WERI-Rb-1 (cell line): Measurements from ENCODE around the gene RAD51B.

Source experiments
- DNase-seq: peaks from one replicate; pipeline ENCODE4 v3.0.0-alpha.2; 2020
- H3K27ac ChIP-seq: fragments of 250-450 bp; sonication (Bioruptor Pico); 2 replicates; pipeline ENCODE4 v1.5.1; 2020; ENCODE audit warnings: mild to moderate bottlenecking, moderate library complexity
- H3K27me3 ChIP-seq: fragments of 250-450 bp; sonication (Bioruptor Pico); 2 replicates; pipeline ENCODE4 v1.5.1; 2021; ENCODE audit warnings: mild to moderate bottlenecking, low read depth, moderate library complexity; ENCODE audit not compliant: insufficient read depth, severe bottlenecking
- H3K36me3 ChIP-seq: fragments of 250-450 bp; sonication (Bioruptor Pico); 2 replicates; pipeline ENCODE4 v1.5.1; 2020; ENCODE audit warnings: mild to moderate bottlenecking, moderate library complexity
- H3K4me3 ChIP-seq: 2 replicates; pipeline ENCODE4 v1.5.1; 2011; ENCODE audit warnings: low read depth, mild to moderate bottlenecking, control low read depth, low read length
- H3K9me3 ChIP-seq: fragments of 250-450 bp; sonication (Bioruptor Pico); 2 replicates; pipeline ENCODE4 v1.5.1; 2021; ENCODE audit warnings: mild to moderate bottlenecking, moderate library complexity; ENCODE audit not compliant: severe bottlenecking
- CTCF ChIP-seq: IDR thresholded peaks from 2 replicates; pipeline ENCODE4 v1.5.1; 2011; ENCODE audit warnings: low read depth, mild to moderate bottlenecking, control low read depth, inconsistent platforms, low read length

RAD51B gene

GRCh38 chr14:68506645-68507419 lies 687.3 kb downstream of the RAD51B start:
- H3K4me3 ChIP-seq = no peak overlapping the region
- no peak for DNase-seq
- no peak for TF ChIP-seq CTCF
- H3K9me3 ChIP-seq = no peaks in the 10 kb centered on the region
- H3K27me3 ChIP-seq = no peaks in the 10 kb centered on the region
- H3K36me3 ChIP-seq = no peaks in the 10 kb centered on the region
- no peak overlapping the region for H3K27ac ChIP-seq

GRCh38 chr14:68507544-68508081 lies 688.0 kb downstream of the RAD51B start:
- no peaks in the 10 kb centered on the region for H3K9me3 ChIP-seq
- no peak for DNase-seq
- H3K27me3 ChIP-seq = no peaks in the 10 kb centered on the region
- no peak for TF ChIP-seq CTCF
- no peaks in the 10 kb centered on the region for H3K36me3 ChIP-seq
- H3K27ac ChIP-seq = no peak overlapping the region
- no peak overlapping the region for H3K4me3 ChIP-seq

- Histone ChIP-seq H3K27me3 (no peaks in the 10 kb centered on the region), H3K27ac (no peak overlapping the region), H3K36me3 (no peaks in the 10 kb centered on the region), H3K9me3 (no peaks in the 10 kb centered on the region), H3K4me3 (no peak overlapping the region)
- TF ChIP-seq CTCF = no peak
- no peak for DNase-seq
Observed at GRCh38 chr14:68508581-68508980, 689.0 kb downstream of the RAD51B start.

- H3K27ac ChIP-seq = no peak overlapping the region
Observed at GRCh38 chr14:68509188-68509983, 689.8 kb downstream of the RAD51B start.

More at GRCh38 chr14:68509188-68509983, 689.8 kb downstream of the RAD51B start:
- TF ChIP-seq CTCF = no peak
- Histone ChIP-seq H3K27me3 (no peaks in the 10 kb centered on the region), H3K4me3 (no peak overlapping the region), H3K36me3 (no peaks in the 10 kb centered on the region), H3K9me3 (no peaks in the 10 kb centered on the region)
- DNase-seq = no peak
